K562 (cell line): ENCODE data around the gene GJA4. TPM values are rescaled to one million over a fixed set of nuclear protein-coding genes. Genes with fewer than 3 reads are reported as not detected.

Experiments used
- AFF1 ChIP-seq, 2 experiments: fragments of 450-650 bp; IDR thresholded peaks; 2 replicates each; pipeline ENCODE4 v1.6.1; 2018; ENCODE audit warnings: mild to moderate bottlenecking in 2 of 2, low read depth in 1 of 2; ENCODE audit not compliant: partially characterized antibody in 2 of 2
- DACH1 ChIP-seq: fragments of 450-650 bp; IDR thresholded peaks from 2 replicates; pipeline ENCODE4 v1.6.1; 2018; ENCODE audit not compliant: partially characterized antibody
- HINFP ChIP-seq: fragments of 450-650 bp; conservative IDR thresholded peaks from 2 replicates; pipeline ENCODE4 v1.6.1; 2016; ENCODE audit warnings: missing genetic modification characterization, low read depth, mild to moderate bottlenecking, control low read depth, missing compliant biosample characterization
- ID3 ChIP-seq, 2 experiments: fragments of 250-450 bp in 1 of 2; fragments of 450-650 bp in 1 of 2; sonication (Bioruptor Pico) in 1 of 2; IDR thresholded peaks; 2 replicates each; pipeline versions ENCODE4 v1.6.1 to v1.8.0; 2016 to 2021; ENCODE audit warnings: mild to moderate bottlenecking in 2 of 2, moderate library complexity in 2 of 2, missing compliant biosample characterization in 1 of 2, missing genetic modification characterization in 1 of 2
- KDM1A ChIP-seq, 2 experiments: fragments of 450-650 bp; IDR thresholded peaks; 2 replicates each; pipeline ENCODE4 v1.6.1; 2016; ENCODE audit warnings: mild to moderate bottlenecking in 2 of 2
- POLR2AphosphoS2 ChIP-seq: IDR thresholded peaks from 2 replicates; pipeline ENCODE4 v1.6.1; 2012; ENCODE audit warnings: low read length, improper control_type of control experiment
- RAD21 ChIP-seq, 2 experiments: fragments of 250-450 bp in 1 of 2; fragments of 450-650 bp in 1 of 2; sonication (Bioruptor Pico) in 1 of 2; formaldehyde crosslinking in 1 of 2; IDR thresholded peaks in 1 of 2; conservative IDR thresholded peaks in 1 of 2; 2 replicates each; pipeline versions ENCODE4 v1.4.0 to v1.8.0; 2020 to 2022; ENCODE audit warnings: mild to moderate bottlenecking in 2 of 2, moderate library complexity in 1 of 2
- RBM25 ChIP-seq: fragments of 200-400 bp; formaldehyde crosslinking; IDR thresholded peaks from 2 replicates; pipeline ENCODE4 v1.6.1; 2018; ENCODE audit warnings: low read length, low read depth, moderate library complexity; ENCODE audit not compliant: severe bottlenecking
- SP2 ChIP-seq: IDR thresholded peaks from 2 replicates; pipeline ENCODE4 v1.6.1; 2011; ENCODE audit warnings: mild to moderate bottlenecking, low read depth, low read length, moderate library complexity; ENCODE audit not compliant: poor library complexity, severe bottlenecking; ENCODE audit errors: extremely low read depth
- ZNF668 ChIP-seq: fragments of 250-450 bp; sonication (Bioruptor Pico); IDR thresholded peaks from 2 replicates; pipeline ENCODE4 v1.8.0; 2022; ENCODE audit warnings: mild to moderate bottlenecking, inconsistent platforms
- polyA plus RNA-seq, 8 experiments: library from polyadenylated mRNA; depleted of rRNA in 4 of 8; stranded (reverse) in 5 of 8; unstranded in 3 of 8; fragments of >200 nt; fragmentation: Nextera tagmentation in 2 of 8; fragmentation: Illumina TruSeq in 1 of 8; extraction: Ambion mirVana in 2 of 8; extraction: Trizol in 1 of 8; gene quantifications; 2 replicates each; pipeline versions ENCODE4 v1.2.1 to v1.2.3, GENCODE V29; 2011 to 2014; ENCODE audit warnings: inconsistent platforms in 1 of 8, missing spikeins in 1 of 8
- total RNA-seq, 7 experiments: library from RNA; depleted of rRNA in 6 of 7; stranded (reverse); fragments of >200 nt in 6 of 7; fragmentation: Illumina TruSeq in 2 of 7; extraction: Trizol in 2 of 7; gene quantifications; 2 replicates each; pipeline versions ENCODE4 v1.2.1 to v1.2.3, GENCODE V29; 2011 to 2021; ENCODE audit warnings: low replicate concordance in 1 of 7
- TF ChIP-seq, protein P1 (sequence below): IDR thresholded peaks from 3 replicates; pipeline ENCODE4 v1.6.1; 2011; ENCODE audit warnings: borderline replicate concordance, mild to moderate bottlenecking; ENCODE audit not compliant: insufficient read length, insufficient read depth

Gene GJA4
- total and polyA plus RNA-seq, 9 of the 15 experiments (the other 6 are each of a cell fraction or from before 2014, with no cell fraction given), result 0.16 to 0.24 TPM; not detected in 7

DNA sequence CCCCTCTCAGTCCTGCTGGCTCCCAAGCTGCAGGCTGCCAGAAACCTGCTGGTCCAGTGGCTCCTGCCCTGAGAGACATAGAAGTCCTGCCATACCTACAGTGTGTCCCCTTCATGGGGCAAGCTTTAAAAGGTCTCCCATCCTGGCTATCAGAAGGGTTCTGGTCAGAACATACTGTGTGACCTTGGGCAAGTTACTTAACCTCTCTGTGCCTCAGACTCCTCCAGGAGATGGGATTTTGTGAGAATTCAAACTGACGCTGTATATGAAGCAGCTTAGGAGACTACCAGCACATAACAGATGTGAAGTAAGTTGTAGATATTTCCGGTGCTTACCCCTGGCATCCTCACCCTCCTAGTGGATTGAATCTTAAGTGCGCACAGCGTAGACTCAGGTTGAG is 46.7 kb upstream of the GJA4 start (continued):
- TF ChIP-seq RBM25 (peak; percentile 94), HINFP (tag) (no peak), KDM1A (IDR thresholded peaks at IDR 0.05) (0 out of 4 replicates have a peak, but pooled peaks of 1 of the 2 experiments have one; percentile 33), ID3 (CRISPR knock-in tag; IDR thresholded peaks at IDR 0.05) (no peak), ID3 (tag; IDR thresholded peaks at IDR 0.05) (no peak), DACH1 (no peak), ZNF668 (CRISPR knock-in tag) (no peak), AFF1 (IDR thresholded peaks at IDR 0.05; ENCODE audit: low read depth in 1 of 2, partially characterized antibody in 2 of 2) (no peak), RAD21 (CRISPR knock-in tag; conservative IDR thresholded peaks at IDR 0.05 in 1 of 2, IDR thresholded peaks at IDR 0.05 in 1 of 2) (no peak), POLR2AphosphoS2 (no peak), SP2 (no peak)
- TF ChIP-seq, protein P1, sequence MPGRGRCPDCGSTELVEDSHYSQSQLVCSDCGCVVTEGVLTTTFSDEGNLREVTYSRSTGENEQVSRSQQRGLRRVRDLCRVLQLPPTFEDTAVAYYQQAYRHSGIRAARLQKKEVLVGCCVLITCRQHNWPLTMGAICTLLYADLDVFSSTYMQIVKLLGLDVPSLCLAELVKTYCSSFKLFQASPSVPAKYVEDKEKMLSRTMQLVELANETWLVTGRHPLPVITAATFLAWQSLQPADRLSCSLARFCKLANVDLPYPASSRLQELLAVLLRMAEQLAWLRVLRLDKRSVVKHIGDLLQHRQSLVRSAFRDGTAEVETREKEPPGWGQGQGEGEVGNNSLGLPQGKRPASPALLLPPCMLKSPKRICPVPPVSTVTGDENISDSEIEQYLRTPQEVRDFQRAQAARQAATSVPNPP, result no peak
